K562 (cell line): ENCODE results near the gene POLR3G. TPM values are rescaled to one million over a fixed set of nuclear protein-coding genes. Genes with fewer than 3 reads are reported as not detected.

Source experiments
- CBX1 ChIP-seq: sonication (generic); IDR thresholded peaks from 2 replicates; pipeline ENCODE4 v1.6.1; 2016; ENCODE audit warnings: antibody characterized with exemption, low read depth, mild to moderate bottlenecking
- FOXA1 ChIP-seq: fragments of 450-650 bp; IDR thresholded peaks from 2 replicates; pipeline ENCODE4 v1.6.1; 2016; ENCODE audit warnings: mild to moderate bottlenecking, borderline replicate concordance
- JUND ChIP-seq, 2 experiments: IDR thresholded peaks; 2 replicates in 1 of 2; 3 replicates in 1 of 2; pipeline ENCODE4 v1.6.1; 2011; ENCODE audit warnings: borderline replicate concordance in 2 of 2, low read depth in 2 of 2, low read length in 2 of 2, improper control_type of control experiment in 1 of 2, missing biosample characterization in 1 of 2, missing genetic modification characterization in 1 of 2, missing genetic modification reagents in 1 of 2
- MNT ChIP-seq, 2 experiments: fragments of 450-650 bp; conservative IDR thresholded peaks; 2 replicates each; pipeline ENCODE4 v1.6.1; 2017; ENCODE audit warnings: mild to moderate bottlenecking in 2 of 2, moderate library complexity in 2 of 2
- USF1 ChIP-seq: sonication (generic); formaldehyde crosslinking; IDR thresholded peaks from 2 replicates; pipeline ENCODE4 v1.9.0; 2022; ENCODE audit warnings: mild to moderate bottlenecking, missing genetic modification reagents
- polyA plus RNA-seq, 8 experiments: library from polyadenylated mRNA; depleted of rRNA in 4 of 8; stranded (reverse) in 5 of 8; unstranded in 3 of 8; fragments of >200 nt; fragmentation: Nextera tagmentation in 2 of 8; fragmentation: Illumina TruSeq in 1 of 8; extraction: Ambion mirVana in 2 of 8; extraction: Trizol in 1 of 8; gene quantifications; 2 replicates each; pipeline versions ENCODE4 v1.2.1 to v1.2.3, GENCODE V29; 2011 to 2014; ENCODE audit warnings: inconsistent platforms in 1 of 8, missing spikeins in 1 of 8
- total RNA-seq, 7 experiments: library from RNA; depleted of rRNA in 6 of 7; stranded (reverse); fragments of >200 nt in 6 of 7; fragmentation: Illumina TruSeq in 2 of 7; extraction: Trizol in 2 of 7; gene quantifications; 2 replicates each; pipeline versions ENCODE4 v1.2.1 to v1.2.3, GENCODE V29; 2011 to 2021; ENCODE audit warnings: low replicate concordance in 1 of 7

The POLR3G gene
- total and polyA plus RNA-seq, 9 of the 15 experiments (the other 6 are each of a cell fraction or from before 2014, with no cell fraction given) = 39.0 to 111 (median 59.0) TPM

- 0 out of 2 replicates have a peak, but pooled peaks have one; percentile 12 for TF ChIP-seq CBX1
- no peak for TF ChIP-seq USF1 (CRISPR knock-in tag)
- TF ChIP-seq FOXA1 = no peak
- TF ChIP-seq MNT (conservative IDR thresholded peaks at IDR 0.05) = peak; percentile 10 to 38; a peak in 3 of 4 replicates
- TF ChIP-seq JUND (IDR thresholded peaks at IDR 0.05; ENCODE audit: borderline replicate concordance, low read depth, low read length) = peak; percentile 33; the same call in 1 of the 2 replicates
- peak; percentile 52; the same call in 2 of the 3 replicates for TF ChIP-seq JUND (tag; IDR thresholded peaks at IDR 0.05; ENCODE audit: borderline replicate concordance, low read depth, low read length)
These were observed 55.4 kb downstream of the POLR3G start (continued) for GRCh38 chr5:90529939-90530677.
